Thyroid gland (tissue), 4 donors: ENCODE results near the gene PPIP5K1. TPM values are rescaled to one million over a fixed set of nuclear protein-coding genes. Genes with fewer than 3 reads are reported as not detected.
"Not testable (repeated sequence)": the region's sequence is repeated elsewhere in the genome, so short reads cannot be mapped to it uniquely, and the experiment has no call there.

Experiments used
- DNase-seq, 2 donors: peaks; one replicate each; pipeline ENCODE4 v3.0.0-alpha.2; 2019
- H3K27ac ChIP-seq, 3 donors: fragments of 200-600 bp; sonication (generic); 1 replicate in 2 of 3; 2 replicates in 1 of 3; pipeline ENCODE4 v1.5.1; 2016 to 2019; ENCODE audit warnings: mild to moderate bottlenecking in 1 of 3, moderate library complexity in 1 of 3
- H3K27me3 ChIP-seq: fragments of 200-600 bp; sonication (generic); one replicate; pipeline ENCODE4 v1.5.1; 2019
- H3K36me3 ChIP-seq, 2 donors: fragments of 200-600 bp; sonication (generic); one replicate each; pipeline ENCODE4 v1.5.1; 2016 to 2019
- H3K4me1 ChIP-seq, 2 donors: fragments of 200-600 bp; sonication (generic); one replicate each; pipeline ENCODE4 v1.5.1; 2017 to 2019
- H3K4me3 ChIP-seq, 3 donors: fragments of 200-600 bp; sonication (generic); replicated peaks in 1 of 3; 1 replicate in 2 of 3; 2 replicates in 1 of 3; pipeline ENCODE4 v1.5.1; 2016; ENCODE audit warnings: mild to moderate bottlenecking in 1 of 3
- H3K9me3 ChIP-seq: fragments of 200-600 bp; sonication (generic); one replicate; pipeline ENCODE4 v1.5.1; 2017
- POLR2A ChIP-seq, 2 donors: fragments of 450-650 bp; IDR thresholded peaks; one replicate each; pipeline ENCODE4 v1.6.1; 2017; ENCODE audit warnings: antibody characterized with exemption in 2 of 2, mild to moderate bottlenecking in 2 of 2, moderate library complexity in 1 of 2
- WGBS, 2 donors: methylation state at CpG; one replicate each; pipeline ENCODE4 v1.1.5; 2017; 5-methylcytosine and 5-hydroxymethylcytosine counted together
- intact Hi-C: fragments of 100-400 bp; cut with DNase I; formaldehyde crosslinking; loops from one replicate; pipeline ENCODE4 v1.15.1; 2023
- total RNA-seq, 4 donors: library from RNA; depleted of rRNA; stranded (reverse); fragments of >200 nt; gene quantifications; one replicate each; pipeline ENCODE4 v1.2.3, GENCODE V29; 2016
- TF ChIP-seq, protein P1 (sequence below), 6 experiments: fragments of 200-600 bp in 3 of 6; fragments of 450-650 bp in 3 of 6; sonication (generic) in 3 of 6; IDR thresholded peaks; one replicate each; pipeline ENCODE4 v1.5.1; 2016 to 2019; ENCODE audit warnings: antibody characterized with exemption in 6 of 6, mild to moderate bottlenecking in 2 of 6, inconsistent platforms in 1 of 6, moderate library complexity in 1 of 6

PPIP5K1 gene
- total RNA-seq, 4 donors from 2014 or later, result 26.3 to 107 (median 52.3) TPM

DNA sequence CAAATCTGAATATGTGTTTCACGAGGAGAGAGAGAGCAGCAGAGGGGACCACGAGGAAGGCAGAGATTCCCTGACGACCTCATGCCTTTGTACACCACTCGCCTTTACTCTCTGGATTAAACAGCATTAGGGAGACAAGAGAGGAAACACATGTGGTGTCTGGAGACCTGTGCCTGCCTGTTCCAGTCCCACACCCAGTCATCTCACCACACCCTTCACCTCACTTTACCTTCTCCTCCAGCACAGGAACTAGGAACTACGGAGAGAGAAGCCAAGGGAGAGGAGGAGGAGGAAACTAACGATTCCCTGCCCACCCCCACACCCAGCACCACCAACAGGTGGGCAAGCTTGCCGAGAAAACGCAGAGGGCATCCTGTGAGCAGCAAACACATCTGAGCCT, 2.8 kb upstream of the PPIP5K1 start:
- H3K36me3 ChIP-seq, DNase-seq, H3K4me1 ChIP-seq, H3K9me3 ChIP-seq, intact Hi-C loops, H3K27me3 ChIP-seq, H3K27ac ChIP-seq, H3K4me3 ChIP-seq: not testable (repeated sequence)
- 15 to 22% methylated on average over 4 of the region's 8 CpGs for WGBS, 2 donors

DNA sequence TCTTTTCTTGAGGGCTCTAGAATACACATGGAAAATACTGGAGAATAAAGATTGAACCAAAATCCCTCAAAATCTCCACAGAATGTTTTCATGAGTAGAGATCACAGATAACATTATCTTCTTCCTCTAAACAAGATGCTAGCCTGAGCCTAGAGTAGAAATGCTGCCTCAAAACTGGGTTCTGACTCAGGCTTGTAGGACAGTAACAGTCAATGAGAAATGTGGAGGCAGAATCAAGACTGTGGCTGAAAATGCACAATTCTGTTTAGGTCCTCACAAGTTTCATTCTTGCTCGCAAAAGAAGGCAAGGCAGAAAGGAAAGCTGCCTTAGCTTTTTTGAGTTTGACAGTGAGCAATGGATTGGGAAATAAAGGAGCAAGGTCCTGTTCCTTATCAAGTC, 15.4 kb downstream of the PPIP5K1 start:
- H3K36me3 ChIP-seq, H3K27me3 ChIP-seq, intact Hi-C loops, H3K27ac ChIP-seq, DNase-seq, H3K4me1 ChIP-seq, H3K9me3 ChIP-seq, H3K4me3 ChIP-seq: not testable (repeated sequence)
- no CpG with 5 or more reads among the region's 1 CpG for WGBS, 2 donors

DNA sequence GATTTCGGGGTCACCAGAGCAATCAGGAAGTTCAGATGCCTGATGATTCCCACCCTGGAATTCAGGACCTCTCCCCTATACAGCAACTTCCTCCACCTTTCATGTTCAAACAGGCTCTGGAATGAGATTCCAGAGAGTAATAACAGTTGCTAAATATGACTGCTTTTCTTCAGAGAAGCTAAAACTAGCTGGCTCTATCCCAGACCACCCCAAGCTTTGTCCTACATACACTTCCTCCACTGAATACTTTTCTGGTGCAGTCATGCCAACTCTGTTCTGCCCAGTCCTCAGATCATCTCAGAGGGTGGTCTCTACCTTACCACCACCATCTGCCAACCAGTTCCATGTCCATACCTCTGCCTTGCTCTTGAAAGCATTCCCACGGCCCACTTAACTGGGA, 23.4 kb downstream of the PPIP5K1 start:
- H3K36me3 ChIP-seq, H3K4me1 ChIP-seq, intact Hi-C loops, DNase-seq, H3K4me3 ChIP-seq, H3K27ac ChIP-seq, H3K27me3 ChIP-seq, H3K9me3 ChIP-seq: not testable (repeated sequence)
- no CpG with 5 or more reads among the region's 2 CpGs for WGBS, 2 donors

DNA sequence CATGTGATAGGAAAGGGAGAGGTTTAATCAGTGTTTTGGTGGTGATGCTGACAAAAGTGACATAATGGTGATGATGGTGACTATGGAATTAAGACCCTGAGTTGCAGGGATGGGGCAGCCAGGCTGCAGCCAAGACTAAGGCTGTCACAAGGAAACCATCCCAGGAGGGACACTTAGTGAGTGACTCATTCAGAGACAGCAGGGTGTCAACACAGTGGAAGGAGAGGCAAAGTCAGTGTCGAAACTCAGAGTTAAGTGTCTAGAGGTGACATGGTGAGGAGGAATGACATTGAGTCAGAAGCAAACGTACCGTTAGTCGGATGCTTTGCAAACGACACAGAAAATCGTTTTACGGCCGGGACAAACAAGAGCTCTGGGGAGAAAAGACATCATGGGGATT, 26.2 kb downstream of the PPIP5K1 start:
- intact Hi-C loops, H3K9me3 ChIP-seq, H3K36me3 ChIP-seq, H3K27me3 ChIP-seq, H3K4me3 ChIP-seq, H3K4me1 ChIP-seq, H3K27ac ChIP-seq, DNase-seq: not testable (repeated sequence)
- WGBS, 2 donors, result no CpG with 5 or more reads among the region's 8 CpGs

DNA sequence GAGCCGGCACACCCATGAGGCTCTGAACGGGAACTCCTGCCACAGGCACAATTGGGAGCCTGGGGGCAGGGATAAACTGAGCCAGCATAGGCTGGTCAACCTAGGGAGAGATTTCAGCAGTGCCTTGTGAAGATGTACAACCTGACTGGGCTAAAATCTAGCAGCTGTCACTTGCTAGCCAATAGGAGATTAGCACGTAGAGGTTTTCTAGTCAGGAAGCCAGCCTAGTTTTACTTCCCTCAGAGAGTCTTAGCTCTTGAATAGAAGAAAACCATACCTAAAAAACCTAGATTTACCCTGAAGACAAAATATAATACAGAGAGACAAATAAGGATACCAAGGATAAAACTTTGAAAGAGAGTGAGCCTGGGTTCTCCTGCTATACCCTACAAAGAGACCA, 27.3 kb downstream of the PPIP5K1 start:
- no CpG with 5 or more reads among the region's 3 CpGs for WGBS, 2 donors
- not testable (repeated sequence) for H3K4me1 ChIP-seq

DNA sequence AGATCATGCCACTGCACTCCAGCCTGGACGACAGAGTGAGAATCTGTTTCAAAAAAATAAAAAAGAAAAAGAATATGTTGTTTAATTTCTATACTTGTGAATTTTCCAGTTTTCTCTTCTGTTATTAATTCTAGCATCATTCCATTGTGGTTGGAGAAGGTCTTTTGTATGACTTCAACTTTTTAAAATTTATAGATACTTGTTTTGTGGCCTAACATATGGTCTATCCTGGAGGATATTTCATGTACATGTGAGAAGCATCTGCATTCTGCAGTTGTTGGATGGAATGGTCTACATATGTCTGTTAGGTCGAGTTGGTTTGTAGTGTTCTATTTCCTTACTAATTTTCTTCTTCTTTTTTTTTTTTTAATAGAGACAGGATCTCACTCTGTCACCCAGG, 37.0 kb downstream of the PPIP5K1 start:
- intact Hi-C loops, result no loop called here
- H3K4me1 ChIP-seq, result no peaks in the 10 kb centered on the region
- DNase-seq, result no peak
- no peaks in the 10 kb centered on the region for H3K27me3 ChIP-seq
- no peaks in the 10 kb centered on the region for H3K9me3 ChIP-seq
- H3K36me3 ChIP-seq, result peaks cover 0 to 6% of the 10 kb centered on the region in 2 donors
- TF ChIP-seq POLR2A (IDR thresholded peaks at IDR 0.05), result no peak
- TF ChIP-seq, protein P1, sequence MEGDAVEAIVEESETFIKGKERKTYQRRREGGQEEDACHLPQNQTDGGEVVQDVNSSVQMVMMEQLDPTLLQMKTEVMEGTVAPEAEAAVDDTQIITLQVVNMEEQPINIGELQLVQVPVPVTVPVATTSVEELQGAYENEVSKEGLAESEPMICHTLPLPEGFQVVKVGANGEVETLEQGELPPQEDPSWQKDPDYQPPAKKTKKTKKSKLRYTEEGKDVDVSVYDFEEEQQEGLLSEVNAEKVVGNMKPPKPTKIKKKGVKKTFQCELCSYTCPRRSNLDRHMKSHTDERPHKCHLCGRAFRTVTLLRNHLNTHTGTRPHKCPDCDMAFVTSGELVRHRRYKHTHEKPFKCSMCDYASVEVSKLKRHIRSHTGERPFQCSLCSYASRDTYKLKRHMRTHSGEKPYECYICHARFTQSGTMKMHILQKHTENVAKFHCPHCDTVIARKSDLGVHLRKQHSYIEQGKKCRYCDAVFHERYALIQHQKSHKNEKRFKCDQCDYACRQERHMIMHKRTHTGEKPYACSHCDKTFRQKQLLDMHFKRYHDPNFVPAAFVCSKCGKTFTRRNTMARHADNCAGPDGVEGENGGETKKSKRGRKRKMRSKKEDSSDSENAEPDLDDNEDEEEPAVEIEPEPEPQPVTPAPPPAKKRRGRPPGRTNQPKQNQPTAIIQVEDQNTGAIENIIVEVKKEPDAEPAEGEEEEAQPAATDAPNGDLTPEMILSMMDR (IDR thresholded peaks at IDR 0.05), result no peak
- H3K27ac ChIP-seq, result no peak overlapping the region
- H3K4me3 ChIP-seq, result no peak overlapping the region
- 83 to 86% methylated on average over 2 of the region's 2 CpGs for WGBS, 2 donors

More for the DNA sequence above, 27.3 kb downstream of the PPIP5K1 start:
- H3K4me3 ChIP-seq, H3K36me3 ChIP-seq, DNase-seq, H3K27me3 ChIP-seq, H3K27ac ChIP-seq, intact Hi-C loops, H3K9me3 ChIP-seq: not testable (repeated sequence)

DNA sequence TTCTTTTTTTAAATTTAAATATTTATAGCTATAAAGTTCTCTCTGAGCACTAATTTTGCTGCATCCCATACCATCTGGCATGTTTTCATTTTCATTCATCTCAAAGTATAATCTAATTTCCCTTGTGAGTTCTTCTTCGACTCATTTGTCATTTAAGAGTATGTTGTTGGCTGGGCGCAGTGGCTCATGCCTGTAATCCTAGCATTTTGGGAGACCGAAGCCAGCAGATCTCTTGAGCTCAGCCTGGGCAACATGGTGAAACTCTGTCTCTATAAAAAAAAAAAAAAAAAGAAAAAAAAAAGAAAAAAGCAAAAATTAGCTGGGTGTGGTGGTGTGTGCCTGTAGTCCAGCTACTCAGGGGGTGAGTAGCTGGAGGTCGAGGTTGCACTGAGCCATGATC, 37.8 kb downstream of the PPIP5K1 start:
- peaks cover 0 to 6% of the 10 kb centered on the region in 2 donors for H3K36me3 ChIP-seq
- no peak for TF ChIP-seq POLR2A (IDR thresholded peaks at IDR 0.05)
- TF ChIP-seq, protein P1 (IDR thresholded peaks at IDR 0.05), result no peak
- no peak for DNase-seq
- H3K27me3 ChIP-seq, result no peaks in the 10 kb centered on the region
- no peak overlapping the region for H3K4me3 ChIP-seq
- no peaks in the 10 kb centered on the region for H3K4me1 ChIP-seq
- intact Hi-C loops, result no loop called here
- WGBS, 2 donors, result 87 to 94% methylated on average over 4 of the region's 4 CpGs
- H3K9me3 ChIP-seq, result no peaks in the 10 kb centered on the region
- no peak overlapping the region for H3K27ac ChIP-seq
